SU-DHL-6 (cell line): ENCODE measurements around the gene ACTL8.

ENCODE experiments used
- H2AFZ ChIP-seq: fragments of 200-600 bp; sonication (generic); 2 replicates; pipeline ENCODE4 v1.6.1; 2014; ENCODE audit warnings: low read depth, mild to moderate bottlenecking, moderate library complexity, mixed read lengths, antibody characterized with exemption, low read length; ENCODE audit not compliant: severe bottlenecking
- H3F3A ChIP-seq: fragments of 200-600 bp; shearing (Covaris generic); 2 replicates; pipeline ENCODE4 v1.6.0; 2016; ENCODE audit warnings: antibody characterized with exemption, mild to moderate bottlenecking; ENCODE audit not compliant: insufficient read depth
- H3K27ac ChIP-seq: fragments of 200-600 bp; sonication (generic); 2 replicates; pipeline ENCODE4 v1.5.1; 2016; ENCODE audit warnings: low read depth, mild to moderate bottlenecking, low read length, moderate library complexity, mixed read lengths
- H3K27me3 ChIP-seq: fragments of 200-600 bp; sonication (generic), shearing (Covaris generic); 2 replicates; pipeline ENCODE4 v1.6.0; 2014; ENCODE audit warnings: mild to moderate bottlenecking, low read length
- H3K36me3 ChIP-seq: fragments of 200-600 bp; sonication (generic); 2 replicates; pipeline ENCODE4 v1.6.1; 2014; ENCODE audit warnings: mild to moderate bottlenecking, low read length, mixed read lengths
- H3K4me2 ChIP-seq: fragments of 300-600, 200-600 bp; shearing (Covaris generic), sonication (generic); 2 replicates; pipeline ENCODE4 v1.6.0; 2014; ENCODE audit warnings: low read length, low read depth, mild to moderate bottlenecking; ENCODE audit not compliant: poor library complexity, severe bottlenecking
- H3K4me3 ChIP-seq: fragments of 200-600 bp; sonication (generic); 2 replicates; pipeline ENCODE4 v1.5.1; 2014; ENCODE audit warnings: antibody characterized with exemption, low read length, mild to moderate bottlenecking, mixed read lengths; ENCODE audit not compliant: insufficient read depth, poor library complexity, severe bottlenecking
- H3K79me2 ChIP-seq: fragments of 200-600 bp; sonication (generic); 2 replicates; pipeline ENCODE4 v1.6.1; 2014; ENCODE audit warnings: mild to moderate bottlenecking, low read length, moderate library complexity; ENCODE audit not compliant: insufficient read depth
- H3K9ac ChIP-seq: fragments of 200-600 bp; sonication (generic); 2 replicates; pipeline ENCODE4 v1.7.0; 2014; ENCODE audit warnings: mild to moderate bottlenecking, low read length
- H3K9me2 ChIP-seq: fragments of 200-600 bp; sonication (generic); replicated peaks from 2 replicates; pipeline ENCODE4 v1.6.1; 2014; ENCODE audit warnings: low read length; ENCODE audit not compliant: insufficient read depth
- H3K9me3 ChIP-seq: fragments of 200-600 bp; sonication (generic); 2 replicates; pipeline ENCODE4 v1.6.1; 2014; ENCODE audit warnings: low read length, mixed read lengths; ENCODE audit not compliant: insufficient read depth
- H4K20me1 ChIP-seq: fragments of 200-600 bp; sonication (generic); 2 replicates; pipeline ENCODE4 v1.6.1; 2014; ENCODE audit warnings: low read depth, mild to moderate bottlenecking, antibody characterized with exemption, low read length, moderate library complexity, mixed read lengths
- EZH2phosphoT487 ChIP-seq: fragments of 200-600 bp; sonication (generic), shearing (Covaris generic); conservative IDR thresholded peaks from 2 replicates; pipeline ENCODE4 v1.6.1; 2018; ENCODE audit warnings: mild to moderate bottlenecking, antibody characterized with exemption, low read length, moderate library complexity, mixed read lengths
- TF ChIP-seq, protein P1 (sequence below): fragments of 200-600 bp; sonication (generic); IDR thresholded peaks from one replicate; pipeline ENCODE4 v1.5.1; 2017; ENCODE audit warnings: antibody characterized with exemption, mild to moderate bottlenecking, low read length, moderate library complexity; ENCODE audit not compliant: insufficient read depth, poor library complexity, severe bottlenecking

ACTL8 gene

DNA sequence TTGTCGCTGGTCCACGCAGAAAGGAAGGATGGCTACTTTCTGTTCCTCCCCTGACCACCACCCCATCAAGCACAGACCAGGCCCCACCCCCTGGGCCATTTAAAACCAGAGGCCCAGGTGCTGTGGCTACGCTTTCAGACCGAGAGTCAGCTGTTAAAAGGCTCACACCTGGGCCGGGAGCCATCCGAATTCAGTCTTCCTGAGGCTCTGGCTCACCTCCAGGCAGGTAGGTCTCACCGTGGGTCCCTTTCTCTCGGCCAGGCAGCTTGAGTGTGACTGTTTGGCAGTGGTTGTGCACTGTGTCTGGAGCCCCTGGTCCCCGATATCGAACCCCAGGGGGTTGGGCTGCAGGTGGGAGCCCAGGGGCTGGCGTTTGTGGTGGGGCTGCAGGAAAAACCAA lies 7.2 kb downstream of the ACTL8 start:
- H4K20me1 ChIP-seq, result no peaks in the 10 kb centered on the region
- H3K9me2 ChIP-seq, result no peaks in the 10 kb centered on the region
- TF ChIP-seq, protein P1, sequence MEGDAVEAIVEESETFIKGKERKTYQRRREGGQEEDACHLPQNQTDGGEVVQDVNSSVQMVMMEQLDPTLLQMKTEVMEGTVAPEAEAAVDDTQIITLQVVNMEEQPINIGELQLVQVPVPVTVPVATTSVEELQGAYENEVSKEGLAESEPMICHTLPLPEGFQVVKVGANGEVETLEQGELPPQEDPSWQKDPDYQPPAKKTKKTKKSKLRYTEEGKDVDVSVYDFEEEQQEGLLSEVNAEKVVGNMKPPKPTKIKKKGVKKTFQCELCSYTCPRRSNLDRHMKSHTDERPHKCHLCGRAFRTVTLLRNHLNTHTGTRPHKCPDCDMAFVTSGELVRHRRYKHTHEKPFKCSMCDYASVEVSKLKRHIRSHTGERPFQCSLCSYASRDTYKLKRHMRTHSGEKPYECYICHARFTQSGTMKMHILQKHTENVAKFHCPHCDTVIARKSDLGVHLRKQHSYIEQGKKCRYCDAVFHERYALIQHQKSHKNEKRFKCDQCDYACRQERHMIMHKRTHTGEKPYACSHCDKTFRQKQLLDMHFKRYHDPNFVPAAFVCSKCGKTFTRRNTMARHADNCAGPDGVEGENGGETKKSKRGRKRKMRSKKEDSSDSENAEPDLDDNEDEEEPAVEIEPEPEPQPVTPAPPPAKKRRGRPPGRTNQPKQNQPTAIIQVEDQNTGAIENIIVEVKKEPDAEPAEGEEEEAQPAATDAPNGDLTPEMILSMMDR, result no peak
- TF ChIP-seq EZH2phosphoT487, result no peak
- no peak overlapping the region for H3K4me3 ChIP-seq
- H3K9me3 ChIP-seq, result peaks cover 16% of the 10 kb centered on the region
- H3K4me2 ChIP-seq, result no peak overlapping the region
- H3K9ac ChIP-seq, result no peak overlapping the region
- no peaks in the 10 kb centered on the region for H3K27me3 ChIP-seq
- H3K36me3 ChIP-seq, result no peaks in the 10 kb centered on the region
- H2AFZ ChIP-seq, result no peak overlapping the region
- H3K27ac ChIP-seq, result no peak overlapping the region
- no peaks in the 10 kb centered on the region for H3K79me2 ChIP-seq
- no peaks in the 10 kb centered on the region for H3F3A ChIP-seq

- Histone ChIP-seq H3K4me3 (no peak overlapping the region), H3K9me3 (peaks cover 16% of the 10 kb centered on the region), H3K9ac (no peak overlapping the region), H3K9me2 (no peaks in the 10 kb centered on the region), H3K36me3 (no peaks in the 10 kb centered on the region), H3K27ac (no peak overlapping the region), H4K20me1 (no peaks in the 10 kb centered on the region), H3K79me2 (no peaks in the 10 kb centered on the region), H3K27me3 (no peaks in the 10 kb centered on the region), H2AFZ (no peak overlapping the region), H3K4me2 (no peak overlapping the region), H3F3A (no peaks in the 10 kb centered on the region)
- TF ChIP-seq, protein P1, result no peak
- TF ChIP-seq EZH2phosphoT487, result no peak
Measured at GRCh38 chr1:17763417-17763816, 8.3 kb downstream of the ACTL8 start.

GRCh38 chr1:17763995-17764394 lies 8.9 kb downstream of the ACTL8 start:
- TF ChIP-seq EZH2phosphoT487, result no peak
- TF ChIP-seq, protein P1, result no peak

More at GRCh38 chr1:17763995-17764394, 8.9 kb downstream of the ACTL8 start:
- Histone ChIP-seq H2AFZ (no peak overlapping the region), H3K79me2 (no peaks in the 10 kb centered on the region), H3K9ac (no peak overlapping the region), H3K27me3 (no peaks in the 10 kb centered on the region), H3K4me2 (no peak overlapping the region), H3K4me3 (no peak overlapping the region), H3F3A (no peaks in the 10 kb centered on the region), H3K27ac (no peak overlapping the region), H3K36me3 (no peaks in the 10 kb centered on the region), H4K20me1 (no peaks in the 10 kb centered on the region), H3K9me3 (peaks cover 11% of the 10 kb centered on the region; the same call in 1 of the 2 replicates), H3K9me2 (no peaks in the 10 kb centered on the region)
